HepG2 (cell line): Measurements from ENCODE around the gene CEMP1. TPM values are rescaled to one million over a fixed set of nuclear protein-coding genes. Genes with fewer than 3 reads are reported as not detected.
A peak's percentile ranks its signal among the peaks of the same experiment; 100 is the strongest.

ENCODE experiments used
- E2F5 ChIP-seq: sonication (generic); formaldehyde crosslinking; conservative IDR thresholded peaks from 2 replicates; pipeline ENCODE4 v1.4.0; 2020; ENCODE audit warnings: missing genetic modification reagents
- HBP1 ChIP-seq: IDR thresholded peaks from 2 replicates; pipeline ENCODE4 v1.6.1; 2016; ENCODE audit warnings: low read depth, control low read depth
- KLF12 ChIP-seq: sonication (generic); formaldehyde crosslinking; IDR thresholded peaks from 2 replicates; pipeline ENCODE4 v1.4.0; 2020; ENCODE audit warnings: missing genetic modification reagents, borderline replicate concordance
- MEIS2 ChIP-seq: sonication (generic); formaldehyde crosslinking; IDR thresholded peaks from 2 replicates; pipeline ENCODE4 v1.9.0; 2021; ENCODE audit warnings: mild to moderate bottlenecking, missing genetic modification reagents
- MXD3 ChIP-seq: IDR thresholded peaks from 2 replicates; pipeline ENCODE4 v1.6.1; 2016; ENCODE audit warnings: mild to moderate bottlenecking, missing biosample characterization, missing genetic modification reagents
- NFE2L1 ChIP-seq: sonication (generic); formaldehyde crosslinking; IDR thresholded peaks from 2 replicates; pipeline ENCODE4 v1.4.0; 2020; ENCODE audit warnings: missing genetic modification reagents, mild to moderate bottlenecking, borderline replicate concordance
- NFKB2 ChIP-seq: sonication (generic); formaldehyde crosslinking; IDR thresholded peaks from 2 replicates; pipeline ENCODE4 v1.4.0; 2020; ENCODE audit warnings: missing genetic modification reagents, borderline replicate concordance
- NFKBIZ ChIP-seq: IDR thresholded peaks from 2 replicates; pipeline ENCODE4 v1.6.1; 2018; ENCODE audit warnings: missing genetic modification reagents, missing compliant biosample characterization
- SMARCE1 ChIP-seq: fragments of 450-650 bp; IDR thresholded peaks from 2 replicates; pipeline ENCODE4 v1.6.1; 2017; ENCODE audit warnings: borderline replicate concordance
- SOX5 ChIP-seq: IDR thresholded peaks from 2 replicates; pipeline ENCODE4 v1.6.1; 2016; ENCODE audit warnings: borderline replicate concordance
- TAF1 ChIP-seq: sonication (generic); formaldehyde crosslinking; IDR thresholded peaks from 2 replicates; pipeline ENCODE4 v1.4.0; 2020; ENCODE audit warnings: missing genetic modification reagents
- TBL1XR1 ChIP-seq: fragments of 150-350 bp; IDR thresholded peaks from 2 replicates; pipeline ENCODE4 v1.6.1; 2014; ENCODE audit warnings: borderline replicate concordance, low read length; ENCODE audit not compliant: partially characterized antibody
- YY1 ChIP-seq: IDR thresholded peaks from 2 replicates; pipeline ENCODE4 v1.6.1; 2011; ENCODE audit warnings: low read length, low read depth, moderate library complexity, mild to moderate bottlenecking; ENCODE audit not compliant: insufficient read depth, insufficient replicate concordance
- ZBTB2 ChIP-seq: sonication (generic); formaldehyde crosslinking; IDR thresholded peaks from 2 replicates; pipeline ENCODE4 v1.8.0; 2022; ENCODE audit warnings: low read depth, missing genetic modification reagents
- ZBTB42 ChIP-seq: sonication (generic); formaldehyde crosslinking; IDR thresholded peaks from 2 replicates; pipeline ENCODE4 v1.5.0; 2020; ENCODE audit warnings: mild to moderate bottlenecking, missing genetic modification reagents
- ZC3H4 ChIP-seq: sonication (generic); formaldehyde crosslinking; IDR thresholded peaks from 2 replicates; pipeline ENCODE4 v1.4.0; 2020; ENCODE audit warnings: missing genetic modification reagents, borderline replicate concordance
- ZMAT3 ChIP-seq: sonication (generic); formaldehyde crosslinking; conservative IDR thresholded peaks from 2 replicates; pipeline ENCODE4 v1.7.0; 2021; ENCODE audit warnings: missing genetic modification reagents
- ZNF646 ChIP-seq: sonication (generic); formaldehyde crosslinking; IDR thresholded peaks from 2 replicates; pipeline ENCODE4 v1.9.0; 2021; ENCODE audit warnings: mild to moderate bottlenecking, missing genetic modification reagents
- ZSCAN20 ChIP-seq: sonication (generic); formaldehyde crosslinking; IDR thresholded peaks from 2 replicates; pipeline ENCODE4 v1.4.0; 2020; ENCODE audit warnings: missing genetic modification reagents, mild to moderate bottlenecking, borderline replicate concordance
- polyA plus RNA-seq, 8 experiments: library from polyadenylated mRNA; depleted of rRNA in 3 of 8; stranded (reverse) in 7 of 8; unstranded in 1 of 8; fragments of >200 nt; fragmentation: Illumina TruSeq in 4 of 8; extraction: Trizol in 4 of 8; gene quantifications; 2 replicates each; pipeline versions ENCODE4 v1.2.1 to v1.2.3, GENCODE V29; 2011 to 2016; ENCODE audit warnings: low read depth in 4 of 8, missing spikeins in 1 of 8, mixed read lengths in 1 of 8; ENCODE audit not compliant: insufficient read depth in 1 of 8
- total RNA-seq, 5 experiments: library from RNA; depleted of rRNA; stranded (reverse); fragments of >200 nt; fragmentation: Illumina TruSeq; extraction: Trizol; gene quantifications; 2 replicates each; pipeline ENCODE4 v1.2.3, GENCODE V29; 2016; ENCODE audit warnings: low read depth in 1 of 5

Gene CEMP1
- total and polyA plus RNA-seq, 2 of the 13 experiments (the other 11 are each of a cell fraction or from before 2014, with no cell fraction given) = not detected

- TF ChIP-seq MXD3 (peak; percentile 46; the same call in 1 of the 2 replicates), KLF12 (no peak), ZNF646 (CRISPR knock-in tag) (no peak), ZBTB2 (CRISPR knock-in tag) (peak; percentile 34; the same call in 1 of the 2 replicates), TBL1XR1 (peak; percentile 43), NFE2L1 (no peak), ZSCAN20 (CRISPR knock-in tag) (peak; percentile 12; the same call in 1 of the 2 replicates), SOX5 (CRISPR knock-in tag) (peak; percentile 43; the same call in 1 of the 2 replicates), ZC3H4 (CRISPR knock-in tag) (no peak), ZMAT3 (no peak), E2F5 (peak; percentile 75; the same call in 1 of the 2 replicates), SMARCE1 (no peak), MEIS2 (CRISPR knock-in tag) (peak; percentile 45; the same call in 1 of the 2 replicates), NFKB2 (CRISPR knock-in tag) (0 out of 2 replicates have a peak, but pooled peaks have one; percentile 41), ZBTB42 (CRISPR knock-in tag) (no peak), YY1 (peak; percentile 62), HBP1 (peak; percentile 82; the same call in 1 of the 2 replicates), NFKBIZ (CRISPR knock-in tag) (no peak), TAF1 (CRISPR knock-in tag) (peak; percentile 28; the same call in 1 of the 2 replicates)
These were observed 11.0 kb downstream of the CEMP1 start, which contains the start of gene AMDHD2 (continued) for GRCh38 chr16:2520097-2520783.
